ENCODE data around the gene FBLN7. TPM values are rescaled to one million over a fixed set of nuclear protein-coding genes. Genes with fewer than 3 reads are reported as not detected.
"Not testable (repeated sequence)": the region's sequence is repeated elsewhere in the genome, so short reads cannot be mapped to it uniquely, and the experiment has no call there.

The FBLN7 gene
- total and polyA plus RNA-seq, 2 of the 8 experiments (the other 6 are each of a cell fraction or from before 2014, with no cell fraction given) = 0.30 to 0.77 TPM

GRCh38 chr2:112110966-112111365 is 27.2 kb upstream of the FBLN7 start (continued):
- no peak for TF ChIP-seq ZNF274 (IDR thresholded peaks at IDR 0.05; ENCODE audit: borderline replicate concordance, extremely low read depth, low read length)

- H2BK20ac ChIP-seq (ENCODE audit: low read length); H2AFZ ChIP-seq (ENCODE audit: low read length); H3K23ac ChIP-seq (ENCODE audit: insufficient read length); H2AK5ac ChIP-seq (ENCODE audit: low read depth, low read length); H4K91ac ChIP-seq (replicated peaks; ENCODE audit: insufficient read length, low read length); H3K9ac ChIP-seq (replicated peaks in 1 of 4; ENCODE audit: extremely low read depth in 1 of 4, low read depth in 3 of 4, low read length in 3 of 4); H3K56ac ChIP-seq (replicated peaks; ENCODE audit: insufficient read length, low read depth, low read length); H3K79me2 ChIP-seq (ENCODE audit: control insufficient read depth in 1 of 2, insufficient read depth in 2 of 2, low read length in 2 of 2); H3K14ac ChIP-seq (ENCODE audit: insufficient read length); DNase-seq (ENCODE audit: low read depth in 1 of 2, low spot score in 2 of 2); H4K8ac ChIP-seq (ENCODE audit: extremely low read depth, insufficient read depth, low read length); H2BK15ac ChIP-seq (ENCODE audit: low read length); H4K20me1 ChIP-seq (replicated peaks in 1 of 2; ENCODE audit: control insufficient read depth in 1 of 2, insufficient read depth in 2 of 2, low read length in 2 of 2); H3K4me1 ChIP-seq (replicated peaks in 1 of 4; ENCODE audit: control insufficient read depth in 3 of 4, insufficient read depth in 4 of 4, low read length in 3 of 4); FAIRE-seq; H3K79me1 ChIP-seq (ENCODE audit: low read depth, low read length); H3K9me3 ChIP-seq (ENCODE audit: insufficient read depth in 2 of 2, low read depth in 1 of 2, low read length in 1 of 2); H3K4ac ChIP-seq (replicated peaks; ENCODE audit: insufficient read length, low read depth, low read length); H3K27me3 ChIP-seq (replicated peaks in 1 of 4; ENCODE audit: control insufficient read depth in 3 of 4, extremely low read depth in 1 of 4, insufficient read depth in 3 of 4, low read length in 3 of 4); H3K36me3 ChIP-seq (ENCODE audit: control insufficient read depth in 2 of 4, insufficient read depth in 4 of 4, low read length in 3 of 4); H3K4me3 ChIP-seq (ENCODE audit: extremely low read depth in 1 of 4, insufficient read depth in 2 of 4, low read depth in 3 of 4, low read length in 4 of 4); H3K18ac ChIP-seq (ENCODE audit: extremely low read depth, low read length); H2BK5ac ChIP-seq (ENCODE audit: low read depth, low read length); H2BK12ac ChIP-seq (ENCODE audit: low read depth, low read length); H3K23me2 ChIP-seq (ENCODE audit: low read depth, low read length); H3K27ac ChIP-seq (ENCODE audit: low read depth, low read length); H2BK120ac ChIP-seq (replicated peaks; ENCODE audit: low read depth, low read length); H4K5ac ChIP-seq (ENCODE audit: insufficient read length, low read depth, low read length); H3K4me2 ChIP-seq (ENCODE audit: insufficient read depth in 1 of 2, low read depth in 2 of 2, low read length in 2 of 2): not testable (repeated sequence)
- ChIA-PET POLR2A (ENCODE audit: partially characterized antibody) (interaction anchor here (1.0 kb wide), 1 partner anchor 9 kb away, joined by 3 read pairs; no protein-coding TSS in a partner anchor), CTCF (ENCODE audit: partially characterized antibody) (interaction anchor here (0.9 kb wide), 1 partner anchor 8 kb away, joined by 4 read pairs; no protein-coding TSS in a partner anchor)
- 77% methylated on average over 4 of the region's 4 CpGs; no CpG with 5 or more reads in 1 of the 2 experiments for WGBS, 2 experiments (ENCODE audit: extremely low coverage in 1 of 2, insufficient coverage in 1 of 2, insufficient read length in 1 of 2, insufficient replicate concordance in 2 of 2, low coverage in 1 of 2, low lambda C conversion rate in 2 of 2, missing lambda C conversion rate in 1 of 2)
These were observed 24.8 kb upstream of the FBLN7 start for GRCh38 chr2:112113354-112113753.

All from H1 (cell line).